Kidney epithelial cell (primary cell): ENCODE measurements around the gene MYO18B. TPM values are rescaled to one million over a fixed set of nuclear protein-coding genes. Genes with fewer than 3 reads are reported as not detected.
A peak's percentile ranks its signal among the peaks of the same experiment; 100 is the strongest.

Experiments
- DNase-seq: peaks from one replicate; pipeline ENCODE4 v3.0.0-alpha.2; 2010; ENCODE audit warnings: low read depth
- H3K27me3 ChIP-seq: 2 replicates; pipeline ENCODE4 v1.6.0; 2011; ENCODE audit warnings: low read length; ENCODE audit not compliant: control insufficient read depth, insufficient read depth
- H3K36me3 ChIP-seq: 2 replicates; pipeline ENCODE4 v1.5.1; 2011; ENCODE audit warnings: low read length; ENCODE audit not compliant: control insufficient read depth, insufficient read depth
- H3K4me3 ChIP-seq: 2 replicates; pipeline ENCODE4 v1.5.1; 2011; ENCODE audit warnings: low read depth, mild to moderate bottlenecking, control low read depth, low read length
- total RNA-seq: library from RNA; depleted of rRNA; stranded (reverse); fragments of >200 nt; gene quantifications from 2 replicates; pipeline ENCODE4 v1.2.3, GENCODE V29; 2015
- TF ChIP-seq, protein P1 (sequence below): IDR thresholded peaks from 2 replicates; pipeline ENCODE4 v1.5.1; 2011; ENCODE audit warnings: mild to moderate bottlenecking, moderate library complexity, low read length, control low read depth, inconsistent platforms; ENCODE audit not compliant: insufficient read depth, poor library complexity, severe bottlenecking

The MYO18B gene
- total RNA-seq, 1 donor from 2014 or later, result not detected

DNA sequence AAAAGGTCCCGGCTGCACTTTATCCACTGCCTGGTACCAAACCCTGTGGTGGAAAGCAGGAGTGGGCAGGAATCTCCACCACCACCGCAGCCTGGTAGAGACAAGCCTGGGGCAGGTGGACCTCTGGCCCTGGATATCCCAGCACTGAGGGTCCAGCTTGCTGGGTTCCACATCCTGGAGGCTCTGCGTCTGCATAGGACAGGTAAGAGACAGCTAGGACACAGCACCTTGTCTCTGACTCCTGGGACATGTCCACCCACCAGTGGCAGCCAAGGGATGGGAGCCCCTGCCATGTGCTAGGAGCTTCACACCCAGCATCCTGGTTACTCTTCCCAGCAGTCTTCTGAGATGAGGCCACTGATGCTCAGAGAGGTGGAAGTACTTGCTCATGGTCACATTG, 105.5 kb downstream of the MYO18B start:
- TF ChIP-seq, protein P1, sequence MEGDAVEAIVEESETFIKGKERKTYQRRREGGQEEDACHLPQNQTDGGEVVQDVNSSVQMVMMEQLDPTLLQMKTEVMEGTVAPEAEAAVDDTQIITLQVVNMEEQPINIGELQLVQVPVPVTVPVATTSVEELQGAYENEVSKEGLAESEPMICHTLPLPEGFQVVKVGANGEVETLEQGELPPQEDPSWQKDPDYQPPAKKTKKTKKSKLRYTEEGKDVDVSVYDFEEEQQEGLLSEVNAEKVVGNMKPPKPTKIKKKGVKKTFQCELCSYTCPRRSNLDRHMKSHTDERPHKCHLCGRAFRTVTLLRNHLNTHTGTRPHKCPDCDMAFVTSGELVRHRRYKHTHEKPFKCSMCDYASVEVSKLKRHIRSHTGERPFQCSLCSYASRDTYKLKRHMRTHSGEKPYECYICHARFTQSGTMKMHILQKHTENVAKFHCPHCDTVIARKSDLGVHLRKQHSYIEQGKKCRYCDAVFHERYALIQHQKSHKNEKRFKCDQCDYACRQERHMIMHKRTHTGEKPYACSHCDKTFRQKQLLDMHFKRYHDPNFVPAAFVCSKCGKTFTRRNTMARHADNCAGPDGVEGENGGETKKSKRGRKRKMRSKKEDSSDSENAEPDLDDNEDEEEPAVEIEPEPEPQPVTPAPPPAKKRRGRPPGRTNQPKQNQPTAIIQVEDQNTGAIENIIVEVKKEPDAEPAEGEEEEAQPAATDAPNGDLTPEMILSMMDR, result no peak
- H3K27me3 ChIP-seq, result no peaks in the 10 kb centered on the region
- no peaks in the 10 kb centered on the region for H3K36me3 ChIP-seq
- DNase-seq, result no peak
- H3K4me3 ChIP-seq, result no peak overlapping the region

DNA sequence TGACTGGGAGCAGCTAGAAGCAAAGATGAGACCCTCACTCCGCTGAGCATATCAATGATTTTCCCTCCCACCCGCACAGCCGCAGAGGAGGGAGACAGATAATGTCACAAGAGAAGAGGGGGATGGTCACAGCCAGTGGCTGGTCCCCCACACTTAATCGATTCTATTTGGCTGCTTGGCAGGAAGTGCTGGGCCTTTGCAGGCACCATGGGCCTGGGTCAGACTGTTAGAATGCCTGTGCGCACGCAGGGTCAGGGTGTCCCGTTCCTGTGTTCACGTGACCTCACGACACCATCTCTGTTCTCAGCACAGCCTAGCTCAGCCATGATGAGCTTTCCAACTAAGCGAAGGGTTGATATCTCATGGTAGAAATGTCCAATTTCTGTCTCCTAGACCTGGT, 107.0 kb downstream of the MYO18B start:
- TF ChIP-seq, protein P1, result no peak
- DNase-seq, result no peak
- Histone ChIP-seq H3K36me3 (no peaks in the 10 kb centered on the region), H3K27me3 (no peaks in the 10 kb centered on the region), H3K4me3 (no peak overlapping the region)

DNA sequence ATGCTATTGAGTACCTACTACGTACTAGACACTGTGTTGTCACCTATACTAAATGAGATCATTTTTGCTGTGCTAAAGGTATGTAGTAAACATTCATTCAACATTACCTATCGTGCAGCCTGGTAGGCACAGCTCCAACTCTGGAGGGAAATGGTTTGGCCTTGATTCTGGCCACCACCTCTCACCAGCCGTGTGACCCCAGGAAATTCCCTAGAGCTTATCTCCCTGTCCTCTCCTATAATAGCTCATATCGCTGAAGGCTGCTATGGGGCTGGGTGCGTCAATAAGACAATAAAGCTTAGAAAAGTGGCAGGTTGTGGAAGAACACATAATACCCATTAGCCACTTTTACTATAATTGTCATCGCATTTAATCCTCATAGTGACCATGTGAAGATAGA, 107.5 kb downstream of the MYO18B start:
- H3K36me3 ChIP-seq, result no peaks in the 10 kb centered on the region
- no peaks in the 10 kb centered on the region for H3K27me3 ChIP-seq
- no peak overlapping the region for H3K4me3 ChIP-seq
- no peak for DNase-seq
- TF ChIP-seq, protein P1, result no peak

DNA sequence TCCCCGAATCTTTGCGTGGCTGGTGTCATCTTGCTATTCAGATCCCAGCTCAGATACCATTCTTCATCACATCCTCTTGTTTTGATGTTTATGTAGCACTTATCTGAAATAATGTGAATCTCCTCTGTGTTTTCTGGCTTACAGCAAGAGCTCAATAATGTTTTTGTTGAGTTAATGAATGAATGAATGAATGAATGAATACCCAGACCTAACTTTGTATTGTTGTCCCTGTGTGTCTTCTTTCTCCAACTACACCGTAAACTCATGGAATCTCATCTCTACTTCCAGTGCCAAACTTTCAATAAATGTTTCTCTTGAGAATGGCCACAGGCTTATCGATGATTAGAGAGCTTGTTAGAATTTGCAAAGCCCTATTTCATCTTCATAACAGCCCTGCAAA, 110.2 kb downstream of the MYO18B start:
- Histone ChIP-seq H3K27me3 (no peaks in the 10 kb centered on the region), H3K36me3 (no peaks in the 10 kb centered on the region), H3K4me3 (no peak overlapping the region)
- DNase-seq, result no peak
- TF ChIP-seq, protein P1, result no peak

DNA sequence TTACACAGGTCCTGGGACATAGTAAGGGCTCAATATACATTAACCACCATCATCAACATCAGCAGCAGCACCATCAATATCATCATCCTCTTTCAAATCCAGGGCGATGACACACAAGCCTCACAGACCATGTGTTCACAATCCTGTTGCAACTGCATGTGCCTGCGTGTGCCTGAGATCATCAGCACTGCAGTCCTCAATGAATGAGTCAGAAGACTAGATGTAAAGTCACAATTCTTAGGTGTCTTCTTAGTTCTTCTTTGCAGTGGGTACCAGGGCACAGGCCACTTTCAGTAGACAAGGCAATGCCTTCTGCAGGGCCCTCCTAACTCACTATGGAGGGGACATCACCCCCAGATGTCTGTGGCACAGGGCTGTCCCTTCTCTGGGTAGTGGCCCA, 111.1 kb downstream of the MYO18B start:
- Histone ChIP-seq H3K36me3 (no peaks in the 10 kb centered on the region), H3K27me3 (no peaks in the 10 kb centered on the region), H3K4me3 (no peak overlapping the region)
- DNase-seq, result no peak
- TF ChIP-seq, protein P1, result no peak

DNA sequence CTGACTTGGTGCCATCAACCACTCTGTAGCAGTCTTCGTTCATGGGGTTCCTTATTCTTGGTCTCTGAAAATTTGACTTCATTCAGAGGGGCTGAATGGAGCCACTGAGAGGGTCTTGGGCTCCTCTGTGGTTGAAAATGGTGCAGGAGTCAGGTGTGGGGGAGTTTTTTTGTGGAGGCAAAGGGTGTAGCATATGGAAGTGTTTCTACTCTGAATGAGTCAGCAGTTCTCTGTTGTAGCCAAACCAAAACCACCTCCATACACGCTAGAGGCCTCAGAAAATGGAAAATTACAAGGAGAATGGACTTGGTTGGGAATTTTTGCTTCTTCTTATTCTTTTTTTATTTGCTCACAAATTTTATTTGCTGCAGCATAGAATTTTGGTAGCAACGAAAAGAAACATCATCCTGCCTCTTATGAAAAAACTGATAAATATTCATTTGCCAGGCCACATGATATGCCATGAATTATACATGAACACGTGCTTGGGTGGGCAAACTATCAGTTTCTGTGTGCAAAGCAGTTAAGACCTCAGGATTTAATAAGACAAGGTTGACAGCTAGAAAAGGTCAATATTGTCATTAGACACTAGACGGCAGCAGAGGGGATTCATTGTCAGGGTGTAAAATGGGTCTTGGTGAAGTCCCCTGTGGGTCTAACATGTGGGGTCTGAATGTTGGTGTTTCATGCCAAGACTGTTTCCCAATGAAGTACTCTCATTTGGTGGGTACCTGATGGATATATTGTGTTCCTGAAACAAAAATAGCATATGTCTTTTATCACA, 111.7 kb downstream of the MYO18B start:
- Histone ChIP-seq H3K4me3 (no peak overlapping the region), H3K36me3 (no peaks in the 10 kb centered on the region), H3K27me3 (no peaks in the 10 kb centered on the region)
- DNase-seq, result no peak
- TF ChIP-seq, protein P1, result peak; percentile 11
